Measurements from ENCODE around the gene CDKN2B-AS1.

DNA sequence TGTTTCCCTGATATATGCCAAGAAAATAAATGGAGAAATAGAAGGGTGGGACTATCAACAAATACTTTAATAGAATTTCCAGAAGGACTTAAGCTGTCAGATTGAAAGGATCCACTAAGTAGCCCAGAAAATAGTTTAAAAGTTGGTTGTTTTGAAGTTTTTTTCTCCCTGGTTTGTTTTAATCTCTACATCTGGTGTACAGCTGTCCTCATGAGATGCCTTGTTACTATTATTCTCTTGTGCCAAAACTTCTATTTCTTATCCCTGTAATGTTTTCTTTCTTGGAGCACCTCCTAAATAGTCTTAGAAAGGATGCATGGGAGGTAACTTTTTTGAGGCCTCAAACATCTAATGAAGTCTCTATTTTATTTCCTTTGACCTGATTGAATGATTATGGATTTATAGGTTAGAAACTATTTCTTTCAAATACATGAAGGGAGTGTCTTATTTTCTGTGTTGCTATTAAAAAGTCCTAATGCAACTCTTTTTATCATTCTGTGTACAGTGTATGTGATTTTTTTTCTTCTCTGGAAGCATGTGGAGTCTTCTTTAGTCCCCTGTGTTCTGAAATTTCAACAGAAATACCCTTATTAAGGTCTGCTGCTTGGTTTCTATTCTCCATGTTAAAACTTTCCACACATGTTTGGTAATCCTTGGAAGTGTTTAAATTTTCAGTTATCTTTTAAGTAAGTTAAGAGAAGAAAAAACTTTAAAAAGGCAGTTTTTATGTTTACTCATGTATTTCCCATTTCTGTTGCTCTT, 154.5 kb downstream of the CDKN2B-AS1 start:
- TF ChIP-seq, protein P1, sequence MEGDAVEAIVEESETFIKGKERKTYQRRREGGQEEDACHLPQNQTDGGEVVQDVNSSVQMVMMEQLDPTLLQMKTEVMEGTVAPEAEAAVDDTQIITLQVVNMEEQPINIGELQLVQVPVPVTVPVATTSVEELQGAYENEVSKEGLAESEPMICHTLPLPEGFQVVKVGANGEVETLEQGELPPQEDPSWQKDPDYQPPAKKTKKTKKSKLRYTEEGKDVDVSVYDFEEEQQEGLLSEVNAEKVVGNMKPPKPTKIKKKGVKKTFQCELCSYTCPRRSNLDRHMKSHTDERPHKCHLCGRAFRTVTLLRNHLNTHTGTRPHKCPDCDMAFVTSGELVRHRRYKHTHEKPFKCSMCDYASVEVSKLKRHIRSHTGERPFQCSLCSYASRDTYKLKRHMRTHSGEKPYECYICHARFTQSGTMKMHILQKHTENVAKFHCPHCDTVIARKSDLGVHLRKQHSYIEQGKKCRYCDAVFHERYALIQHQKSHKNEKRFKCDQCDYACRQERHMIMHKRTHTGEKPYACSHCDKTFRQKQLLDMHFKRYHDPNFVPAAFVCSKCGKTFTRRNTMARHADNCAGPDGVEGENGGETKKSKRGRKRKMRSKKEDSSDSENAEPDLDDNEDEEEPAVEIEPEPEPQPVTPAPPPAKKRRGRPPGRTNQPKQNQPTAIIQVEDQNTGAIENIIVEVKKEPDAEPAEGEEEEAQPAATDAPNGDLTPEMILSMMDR (IDR thresholded peaks at IDR 0.05), result no peak
- TF ChIP-seq POLR2A (IDR thresholded peaks at IDR 0.05), result no peak
